ENCODE data around the gene MRO. TPM values are rescaled to one million over a fixed set of nuclear protein-coding genes. Genes with fewer than 3 reads are reported as not detected.
A peak's percentile ranks its signal among the peaks of the same experiment; 100 is the strongest.
"Not testable (repeated sequence)": the region's sequence is repeated elsewhere in the genome, so short reads cannot be mapped to it uniquely, and the experiment has no call there.

The MRO gene
- total RNA-seq, 1 donor from 2014 or later, result 0.18 TPM

- Histone ChIP-seq H3K27me3 (ENCODE audit: insufficient read depth, low read length) (no peaks in the 10 kb centered on the region), H3K4me2 (ENCODE audit: low read length) (no peak overlapping the region), H3K9ac (ENCODE audit: low read length) (no peak overlapping the region), H3K4me1 (ENCODE audit: insufficient read depth, low read length) (peaks cover 4% of the 10 kb centered on the region), H3K9me3 (ENCODE audit: insufficient read depth, low read depth, low read length) (no peaks in the 10 kb centered on the region), H4K20me1 (ENCODE audit: insufficient read depth, low read length) (no peaks in the 10 kb centered on the region), H3K27ac (ENCODE audit: low read depth, low read length) (no peak overlapping the region), H3K36me3 (ENCODE audit: insufficient read depth, low read length) (no peaks in the 10 kb centered on the region), H3K4me3 (ENCODE audit: insufficient read depth, low read depth, low read length) (no peak overlapping the region), H2AFZ (ENCODE audit: low read depth, low read length) (no peak overlapping the region), H3K79me2 (ENCODE audit: insufficient read depth, low read length) (no peaks in the 10 kb centered on the region)
- FAIRE-seq (no peak), DNase-seq (ENCODE audit: low read depth) (no peak)
- H3K9me3 Mint-ChIP-seq (ENCODE audit: unreplicated experiment), result no peaks in the 10 kb centered on the region
- H3K27ac Mint-ChIP-seq (ENCODE audit: unreplicated experiment), result no peak overlapping the region
- no peak overlapping the region for H3K4me3 Mint-ChIP-seq (ENCODE audit: unreplicated experiment)
- TF ChIP-seq EZH2 (IDR thresholded peaks at IDR 0.05; ENCODE audit: insufficient read depth, low read length) (no peak), CTCF (IDR thresholded peaks at IDR 0.05; ENCODE audit: insufficient read depth, low read depth, low read length) (no peak)
- H3K27me3 Mint-ChIP-seq (ENCODE audit: low read depth, unreplicated experiment), result no peaks in the 10 kb centered on the region
- peaks cover 9% of the 10 kb centered on the region for H3K4me1 Mint-ChIP-seq (ENCODE audit: low read depth, unreplicated experiment)
- no peaks in the 10 kb centered on the region for H3K36me3 Mint-ChIP-seq (ENCODE audit: low read depth, unreplicated experiment)
Observed at GRCh38 chr18:50839341-50839740, 19.5 kb upstream of the MRO start.

- no peaks in the 10 kb centered on the region for H3K9me3 Mint-ChIP-seq (ENCODE audit: unreplicated experiment)
- FAIRE-seq, result no peak
Observed at GRCh38 chr18:50836521-50836957, 16.7 kb upstream of the MRO start.

GRCh38 chr18:50833496-50833895 lies 13.7 kb upstream of the MRO start:
- H3K9me3 Mint-ChIP-seq (ENCODE audit: unreplicated experiment); H3K4me3 ChIP-seq (ENCODE audit: insufficient read depth, low read depth, low read length); H3K79me2 ChIP-seq (ENCODE audit: insufficient read depth, low read length); H3K36me3 ChIP-seq (ENCODE audit: insufficient read depth, low read length); H3K36me3 Mint-ChIP-seq (ENCODE audit: low read depth, unreplicated experiment); H2AFZ ChIP-seq (ENCODE audit: low read depth, low read length); H3K27me3 Mint-ChIP-seq (ENCODE audit: low read depth, unreplicated experiment); H3K4me1 ChIP-seq (ENCODE audit: insufficient read depth, low read length); H3K4me3 Mint-ChIP-seq (ENCODE audit: unreplicated experiment); H3K4me1 Mint-ChIP-seq (ENCODE audit: low read depth, unreplicated experiment); H3K9ac ChIP-seq (ENCODE audit: low read length); H3K9me3 ChIP-seq (ENCODE audit: insufficient read depth, low read depth, low read length); H3K27ac Mint-ChIP-seq (ENCODE audit: unreplicated experiment); H3K4me2 ChIP-seq (ENCODE audit: low read length); DNase-seq (ENCODE audit: low read depth); H4K20me1 ChIP-seq (ENCODE audit: insufficient read depth, low read length); FAIRE-seq; H3K27ac ChIP-seq (ENCODE audit: low read depth, low read length); H3K27me3 ChIP-seq (ENCODE audit: insufficient read depth, low read length): not testable (repeated sequence)

More at GRCh38 chr18:50836521-50836957, 16.7 kb upstream of the MRO start:
- Histone ChIP-seq H3K9ac (ENCODE audit: low read length) (no peak overlapping the region), H3K27me3 (ENCODE audit: insufficient read depth, low read length) (no peaks in the 10 kb centered on the region), H3K4me2 (ENCODE audit: low read length) (peak overlapping the region; percentile 53), H3K27ac (ENCODE audit: low read depth, low read length) (no peak overlapping the region), H2AFZ (ENCODE audit: low read depth, low read length) (no peak overlapping the region), H3K9me3 (ENCODE audit: insufficient read depth, low read depth, low read length) (no peaks in the 10 kb centered on the region), H3K4me3 (ENCODE audit: insufficient read depth, low read depth, low read length) (no peak overlapping the region), H3K79me2 (ENCODE audit: insufficient read depth, low read length) (no peaks in the 10 kb centered on the region), H3K36me3 (ENCODE audit: insufficient read depth, low read length) (no peaks in the 10 kb centered on the region), H3K4me1 (ENCODE audit: insufficient read depth, low read length) (peaks cover 4% of the 10 kb centered on the region), H4K20me1 (ENCODE audit: insufficient read depth, low read length) (no peaks in the 10 kb centered on the region)
- no peaks in the 10 kb centered on the region for H3K36me3 Mint-ChIP-seq (ENCODE audit: low read depth, unreplicated experiment)
- no peaks in the 10 kb centered on the region for H3K27me3 Mint-ChIP-seq (ENCODE audit: low read depth, unreplicated experiment)
- no peak overlapping the region for H3K27ac Mint-ChIP-seq (ENCODE audit: unreplicated experiment)
- TF ChIP-seq EZH2 (IDR thresholded peaks at IDR 0.05; ENCODE audit: insufficient read depth, low read length), result no peak
- TF ChIP-seq CTCF (IDR thresholded peaks at IDR 0.05; ENCODE audit: insufficient read depth, low read depth, low read length), result no peak
- DNase-seq (ENCODE audit: low read depth), result peak; percentile 94
- no peak overlapping the region for H3K4me3 Mint-ChIP-seq (ENCODE audit: unreplicated experiment)
- H3K4me1 Mint-ChIP-seq (ENCODE audit: low read depth, unreplicated experiment), result peaks cover 9% of the 10 kb centered on the region

All from astrocyte (in vitro differentiated cells and primary cell).